H9 (cell line): Measurements from ENCODE around the gene SSUH2. TPM values are rescaled to one million over a fixed set of nuclear protein-coding genes. Genes with fewer than 3 reads are reported as not detected.
"Not testable (repeated sequence)": the region's sequence is repeated elsewhere in the genome, so short reads cannot be mapped to it uniquely, and the experiment has no call there.

Source experiments
- DNase-seq: peaks from one replicate; pipeline ENCODE4 v3.0.0-alpha.2; 2017
- H2AFZ ChIP-seq: one replicate; pipeline ENCODE4 v1.6.1; 2013; ENCODE audit warnings: mild to moderate bottlenecking, low read length, control low read depth, moderate library complexity
- H2AK5ac ChIP-seq: 2 replicates; pipeline ENCODE4 v1.6.1; 2013; ENCODE audit warnings: low read length, control low read depth, mixed read lengths; ENCODE audit not compliant: insufficient read length
- H2BK120ac ChIP-seq: one replicate; pipeline ENCODE4 v1.6.1; 2013; ENCODE audit warnings: low read depth, mild to moderate bottlenecking, low read length, control low read depth, inconsistent platforms; ENCODE audit not compliant: poor library complexity, severe bottlenecking
- H2BK12ac ChIP-seq: 2 replicates; pipeline ENCODE4 v1.6.1; 2013; ENCODE audit warnings: low read length, control low read depth, mixed read lengths, low read depth; ENCODE audit not compliant: insufficient read length
- H2BK15ac ChIP-seq: 2 replicates; pipeline ENCODE4 v1.6.1; 2013; ENCODE audit warnings: low read depth, low read length, control low read depth
- H2BK20ac ChIP-seq: one replicate; pipeline ENCODE4 v1.6.1; 2013; ENCODE audit warnings: low read depth, mild to moderate bottlenecking, low read length, control low read depth, inconsistent platforms; ENCODE audit not compliant: poor library complexity, severe bottlenecking
- H2BK5ac ChIP-seq: 2 replicates; pipeline ENCODE4 v1.6.1; 2013; ENCODE audit warnings: low read length, control low read depth, mixed read lengths; ENCODE audit not compliant: insufficient read length
- H3K14ac ChIP-seq: 2 replicates; pipeline ENCODE4 v1.6.1; 2013; ENCODE audit warnings: low read length, control low read depth; ENCODE audit not compliant: insufficient read depth
- H3K18ac ChIP-seq: 2 replicates; pipeline ENCODE4 v1.6.1; 2013; ENCODE audit warnings: low read depth, mild to moderate bottlenecking, mixed read lengths, low read length, control low read depth; ENCODE audit not compliant: insufficient read length
- H3K23ac ChIP-seq: 2 replicates; pipeline ENCODE4 v1.6.1; 2013; ENCODE audit warnings: low read length, control low read depth, mixed read lengths, low read depth; ENCODE audit not compliant: insufficient read length
- H3K23me2 ChIP-seq: 2 replicates; pipeline ENCODE4 v1.6.1; 2013; ENCODE audit warnings: low read depth, mild to moderate bottlenecking, mixed read lengths, low read length, control low read depth; ENCODE audit not compliant: insufficient read length, poor library complexity, severe bottlenecking
- H3K27ac ChIP-seq: 2 replicates; pipeline ENCODE4 v1.5.1; 2013; ENCODE audit warnings: low read length, control low read depth, mixed read lengths, low read depth; ENCODE audit not compliant: insufficient read length
- H3K27me3 ChIP-seq: 2 replicates; pipeline ENCODE4 v1.6.1; 2013; ENCODE audit warnings: low read length, control low read depth, inconsistent platforms; ENCODE audit not compliant: insufficient read depth
- H3K4ac ChIP-seq: 2 replicates; pipeline ENCODE4 v1.6.1; 2013; ENCODE audit warnings: low read depth, mild to moderate bottlenecking, control low read depth, inconsistent platforms, low read length, moderate library complexity
- H3K4me1 ChIP-seq: 2 replicates; pipeline ENCODE4 v1.6.1; 2013; ENCODE audit warnings: low read length, control low read depth, inconsistent platforms; ENCODE audit not compliant: insufficient read depth
- H3K4me2 ChIP-seq: 2 replicates; pipeline ENCODE4 v1.6.1; 2013; ENCODE audit warnings: low read length, control low read depth, mixed read lengths; ENCODE audit not compliant: insufficient read length, insufficient read depth
- H3K56ac ChIP-seq: 2 replicates; pipeline ENCODE4 v1.6.1; 2013; ENCODE audit warnings: low read depth, mild to moderate bottlenecking, mixed read lengths, low read length, control low read depth; ENCODE audit not compliant: insufficient read length
- H3K79me1 ChIP-seq: 2 replicates; pipeline ENCODE4 v1.6.1; 2013; ENCODE audit warnings: low read depth, mild to moderate bottlenecking, moderate library complexity, low read length, control low read depth, inconsistent platforms; ENCODE audit not compliant: insufficient read depth, poor library complexity, severe bottlenecking
- H3K79me2 ChIP-seq: 2 replicates; pipeline ENCODE4 v1.6.1; 2013; ENCODE audit warnings: low read length, control low read depth, inconsistent platforms; ENCODE audit not compliant: insufficient read depth
- H3K9ac ChIP-seq: 2 replicates; pipeline ENCODE4 v1.6.1; 2013; ENCODE audit warnings: low read length, control low read depth, mixed read lengths; ENCODE audit not compliant: insufficient read length; ENCODE audit errors: extremely low read depth
- H3K9me3 ChIP-seq: one replicate; pipeline ENCODE4 v1.6.1; 2013; ENCODE audit warnings: low read depth, low read length, inconsistent platforms; ENCODE audit not compliant: control insufficient read depth
- H3T11ph ChIP-seq: one replicate; pipeline ENCODE4 v1.6.1; 2013; ENCODE audit warnings: mild to moderate bottlenecking, low read length, control low read depth, inconsistent platforms
- H4K20me1 ChIP-seq: one replicate; pipeline ENCODE4 v1.6.1; 2013; ENCODE audit not compliant: control insufficient read depth, insufficient read length, insufficient read depth
- H4K5ac ChIP-seq: 2 replicates; pipeline ENCODE4 v1.6.1; 2013; ENCODE audit warnings: low read depth, mild to moderate bottlenecking, mixed read lengths, low read length, control low read depth; ENCODE audit not compliant: insufficient read length
- H4K8ac ChIP-seq: replicated peaks from 2 replicates; pipeline ENCODE4 v1.6.1; 2013; ENCODE audit warnings: low read length, control low read depth, mixed read lengths, low read depth; ENCODE audit not compliant: insufficient read length
- H4K91ac ChIP-seq: 2 replicates; pipeline ENCODE4 v1.6.1; 2013; ENCODE audit warnings: low read depth, mild to moderate bottlenecking, moderate library complexity, mixed read lengths, low read length, control low read depth; ENCODE audit not compliant: insufficient read length
- H3K27ac Mint-ChIP-seq, 3 experiments: 2 replicates in 2 of 3; 3 replicates in 1 of 3; pipeline ENCODE4 v1.8.0; 2020 to 2021; ENCODE audit warnings: mixed read lengths in 3 of 3, mild to moderate bottlenecking in 1 of 3, moderate library complexity in 1 of 3
- H3K27me3 Mint-ChIP-seq: 2 replicates; pipeline ENCODE4 v1.8.0; 2021; ENCODE audit warnings: low read depth, mild to moderate bottlenecking, moderate library complexity, mixed read lengths
- H3K36me3 Mint-ChIP-seq, 3 experiments: 2 replicates in 2 of 3; 3 replicates in 1 of 3; pipeline ENCODE4 v1.8.0; 2020 to 2021; ENCODE audit warnings: low read depth in 3 of 3, mixed read lengths in 3 of 3; ENCODE audit not compliant: insufficient read depth in 1 of 3
- H3K4me1 Mint-ChIP-seq, 2 experiments: 2 replicates each; pipeline ENCODE4 v1.8.0; 2020; ENCODE audit warnings: mixed read lengths in 2 of 2
- H3K4me3 Mint-ChIP-seq, 2 experiments: 2 replicates in 1 of 2; 3 replicates in 1 of 2; pipeline ENCODE4 v1.8.0; 2020 to 2021; ENCODE audit warnings: mild to moderate bottlenecking in 2 of 2, mixed read lengths in 2 of 2, moderate library complexity in 1 of 2
- H3K9me3 Mint-ChIP-seq, 2 experiments: 2 replicates in 1 of 2; 3 replicates in 1 of 2; pipeline ENCODE4 v1.8.0; 2020; ENCODE audit warnings: mild to moderate bottlenecking in 2 of 2, mixed read lengths in 2 of 2, moderate library complexity in 1 of 2
- CTCF ChIP-seq: fragments of 200-600 bp; sonication (generic); conservative IDR thresholded peaks from 3 replicates; pipeline ENCODE4 v1.8.0; 2021; ENCODE audit warnings: antibody characterized with exemption, mild to moderate bottlenecking
- WGBS: extraction: QIAGEN DNeasy Blood & Tissue Kit; methylation state at CpG from one replicate; pipeline ENCODE4 v1.1.7; 2013; ENCODE audit warnings: missing lambda C conversion rate, low lambda C conversion rate, mixed read lengths; ENCODE audit not compliant: insufficient read length; ENCODE audit errors: extremely low coverage; 5-methylcytosine and 5-hydroxymethylcytosine counted together
- total RNA-seq: library from RNA; stranded (reverse); gene quantifications from 2 replicates; pipeline ENCODE4 v1.2.1, GENCODE V29; 2021

SSUH2 gene
- total RNA-seq, 1 experiment from 2014 or later: 0.61 TPM

- no peak overlapping the region for H3K18ac ChIP-seq
- no peak overlapping the region for H2AK5ac ChIP-seq
- no peak overlapping the region for H3T11ph ChIP-seq
- H3K27ac ChIP-seq: no peak overlapping the region
- H3K27me3 Mint-ChIP-seq: peaks cover 34% of the 10 kb centered on the region
- no peaks in the 10 kb centered on the region for H4K20me1 ChIP-seq
- no peak overlapping the region for H2BK20ac ChIP-seq
- no peak for TF ChIP-seq CTCF
- no peak overlapping the region; a peak in 1 of 5 replicates for H3K4me3 Mint-ChIP-seq
- no peak overlapping the region; a peak in 1 of 7 replicates for H3K27ac Mint-ChIP-seq
- no CpG with 5 or more reads among the region's 10 CpGs for WGBS
- H4K8ac ChIP-seq: no peak overlapping the region
- no peaks in the 10 kb centered on the region for H3K27me3 ChIP-seq
- H3K9me3 ChIP-seq: no peaks in the 10 kb centered on the region
- H3K23me2 ChIP-seq: no peaks in the 10 kb centered on the region
- H3K4me1 Mint-ChIP-seq: no peaks in the 10 kb centered on the region
- no peak overlapping the region for H3K23ac ChIP-seq
- no peak overlapping the region for H3K56ac ChIP-seq
- no peak overlapping the region for H2BK12ac ChIP-seq
- H3K4ac ChIP-seq: no peak overlapping the region
- peaks cover 7 to 9% of the 10 kb centered on the region in 2 experiments; a peak in 4 of 5 replicates for H3K9me3 Mint-ChIP-seq
- DNase-seq: no peak
- H3K79me1 ChIP-seq: no peaks in the 10 kb centered on the region
- H2BK120ac ChIP-seq: no peak overlapping the region
- H4K5ac ChIP-seq: no peak overlapping the region
- H3K79me2 ChIP-seq: no peaks in the 10 kb centered on the region
- H3K14ac ChIP-seq: no peak overlapping the region
- H2BK5ac ChIP-seq: no peak overlapping the region
- H2BK15ac ChIP-seq: no peak overlapping the region
- no peak overlapping the region for H4K91ac ChIP-seq
- H2AFZ ChIP-seq: no peak overlapping the region
- H3K9ac ChIP-seq: no peak overlapping the region
- no peaks in the 10 kb centered on the region for H3K4me1 ChIP-seq
- 0 out of 7 replicates have a peak, but pooled peaks cover 0 to 5% (median 0%) of the 10 kb centered on the region in 3 experiments for H3K36me3 Mint-ChIP-seq
- no peak overlapping the region for H3K4me2 ChIP-seq
Measured at GRCh38 chr3:8655387-8655835, 10.8 kb upstream of the SSUH2 start.

- not testable (repeated sequence) for H3K4ac ChIP-seq, H3K27ac Mint-ChIP-seq, H3K27me3 ChIP-seq, H3K36me3 Mint-ChIP-seq, H3K4me2 ChIP-seq, H4K8ac ChIP-seq, H3K4me3 Mint-ChIP-seq, DNase-seq, H2BK15ac ChIP-seq, H3K9me3 ChIP-seq, H3K4me1 Mint-ChIP-seq, H2BK20ac ChIP-seq, H3K56ac ChIP-seq, H3K27ac ChIP-seq, H2AK5ac ChIP-seq, H3K4me1 ChIP-seq, H3K18ac ChIP-seq, H3K9me3 Mint-ChIP-seq, H2AFZ ChIP-seq, H3K79me1 ChIP-seq, H3K23ac ChIP-seq, H2BK5ac ChIP-seq, H2BK12ac ChIP-seq, H4K5ac ChIP-seq, H3K9ac ChIP-seq, H3T11ph ChIP-seq, H3K23me2 ChIP-seq, H3K79me2 ChIP-seq, H4K20me1 ChIP-seq, H4K91ac ChIP-seq, H2BK120ac ChIP-seq, H3K14ac ChIP-seq
- no CpG with 5 or more reads among the region's 6 CpGs for WGBS
- peaks cover 35% of the 10 kb centered on the region for H3K27me3 Mint-ChIP-seq
Measured at GRCh38 chr3:8654572-8655329, 10.2 kb upstream of the SSUH2 start.
